GM12878 (cell line): Measurements from ENCODE around the gene CHRNA3. TPM values are rescaled to one million over a fixed set of nuclear protein-coding genes. Genes with fewer than 3 reads are reported as not detected.
A peak's percentile ranks its signal among the peaks of the same experiment; 100 is the strongest.

ENCODE experiments used
- ATAC-seq: fragments of 200-7000 bp; cut with Tn5 transposase; 3 replicates; pipeline ENCODE4 v1.9.1; 2020; ENCODE audit warnings: mild to moderate bottlenecking, moderate library complexity
- BruUV-seq: library from RNA; stranded (reverse); fragments of 400-500 nt; replicated peaks from 2 replicates; lab custom pipeline; 2021; lab: Mats Ljungman, UMichigan
- CTCF ChIA-PET: fragments of 300-600 bp; sonication (Branson Sonifier 250); formaldehyde crosslinking; extraction: SDS; loops from one replicate; lab custom pipeline; 2021; ENCODE audit warnings: inconsistent platforms; lab: Yijun Ruan, JAX
- POLR2A ChIA-PET: fragments of 350-600 bp; formaldehyde crosslinking; extraction: SDS; loops from one replicate; lab custom pipeline; 2021; ENCODE audit warnings: inconsistent platforms; lab: Charles Lee
- RAD21 ChIA-PET: fragments of 300-600 bp; sonication (Branson Sonifier 250); formaldehyde crosslinking; loops from one replicate; lab custom pipeline; 2023; ENCODE audit warnings: antibody characterized with exemption; ENCODE audit not compliant: unreplicated experiment; lab: Charles Lee
- SMC1A ChIA-PET: fragments of 300-600 bp; sonication (Branson Sonifier 250); formaldehyde crosslinking; loops from one replicate; lab custom pipeline; 2023; ENCODE audit not compliant: unreplicated experiment, uncharacterized antibody; lab: Charles Lee
- DNase-seq: peaks from one replicate; pipeline ENCODE4 v3.0.0-alpha.2; 2011; ENCODE audit warnings: low read depth, low spot score
- FAIRE-seq: peaks from 3 replicates; lab custom pipeline; 2011; peaks lifted over from hg19 to GRCh38; lab: Jason Lieb, UNC
- H2AFZ ChIP-seq: 2 replicates; pipeline ENCODE4 v1.6.0; 2011; ENCODE audit warnings: low read depth, low read length, control low read depth; ENCODE audit not compliant: control insufficient read depth
- H3K27ac ChIP-seq: 2 replicates; pipeline ENCODE4 v1.5.1; 2011; ENCODE audit warnings: control low read depth; ENCODE audit not compliant: control insufficient read depth, insufficient read depth
- H3K27me3 ChIP-seq, 2 experiments: replicated peaks in 1 of 2; 2 replicates each; pipeline versions ENCODE4 v1.6.0 to v1.6.1; 2011; ENCODE audit warnings: low read length in 1 of 2; ENCODE audit not compliant: control insufficient read depth in 2 of 2, insufficient read depth in 2 of 2
- H3K36me3 ChIP-seq, 2 experiments: 2 replicates each; pipeline ENCODE4 v1.5.1; 2011; ENCODE audit warnings: low read length in 1 of 2; ENCODE audit not compliant: control insufficient read depth in 2 of 2, insufficient read depth in 2 of 2
- H3K4me1 ChIP-seq: 2 replicates; pipeline ENCODE4 v1.6.1; 2011; ENCODE audit warnings: mild to moderate bottlenecking, low read length, moderate library complexity, mixed read lengths; ENCODE audit not compliant: control insufficient read depth, insufficient read depth
- H3K4me2 ChIP-seq: 2 replicates; pipeline ENCODE4 v1.6.0; 2011; ENCODE audit warnings: control low read depth; ENCODE audit not compliant: control insufficient read depth, insufficient read depth
- H3K4me3 ChIP-seq: fragments of 200-600 bp; sonication (generic); 2 replicates; pipeline ENCODE4 v1.5.1; 2016
- H3K79me2 ChIP-seq: 2 replicates; pipeline ENCODE4 v1.6.0; 2011; ENCODE audit warnings: low read length; ENCODE audit not compliant: control insufficient read depth, insufficient read depth
- H3K9ac ChIP-seq: 2 replicates; pipeline ENCODE4 v1.8.0; 2011; ENCODE audit warnings: low read length, control low read depth, mixed read lengths; ENCODE audit not compliant: control insufficient read depth, insufficient read depth
- H3K9me3 ChIP-seq: replicated peaks from 3 replicates; pipeline ENCODE4 v1.5.1; 2011; ENCODE audit warnings: mild to moderate bottlenecking, low read length; ENCODE audit not compliant: control insufficient read depth, insufficient read depth
- H4K20me1 ChIP-seq: 2 replicates; pipeline ENCODE4 v1.6.0; 2011; ENCODE audit not compliant: control insufficient read depth, insufficient read depth
- CBX3 ChIP-seq: fragments of 200-600 bp; sonication (generic); IDR thresholded peaks from 2 replicates; pipeline ENCODE4 v1.6.1; 2016; ENCODE audit warnings: low read depth, borderline replicate concordance
- DPF2 ChIP-seq: fragments of 450-650 bp; IDR thresholded peaks from 2 replicates; pipeline ENCODE4 v1.6.1; 2017; ENCODE audit warnings: mild to moderate bottlenecking
- NFXL1 ChIP-seq: fragments of 450-650 bp; IDR thresholded peaks from 2 replicates; pipeline ENCODE4 v1.6.1; 2017; ENCODE audit warnings: antibody characterized with exemption, mild to moderate bottlenecking, borderline replicate concordance
- RAD21 ChIP-seq: IDR thresholded peaks from 2 replicates; pipeline ENCODE4 v1.6.1; 2011; ENCODE audit warnings: mild to moderate bottlenecking, low read depth, low read length, moderate library complexity; ENCODE audit not compliant: insufficient read depth
- RB1 ChIP-seq: fragments of 450-650 bp; formaldehyde crosslinking; IDR thresholded peaks from 2 replicates; pipeline ENCODE4 v1.6.1; 2017; ENCODE audit warnings: mild to moderate bottlenecking, borderline replicate concordance
- SIX5 ChIP-seq: IDR thresholded peaks from 2 replicates; pipeline ENCODE4 v1.6.1; 2011; ENCODE audit warnings: mild to moderate bottlenecking, low read depth, low read length, moderate library complexity; ENCODE audit not compliant: severe bottlenecking
- SMC3 ChIP-seq: IDR thresholded peaks from 2 replicates; pipeline ENCODE4 v1.6.1; 2011; ENCODE audit warnings: low read length, improper control_type of control experiment, borderline replicate concordance
- WRNIP1 ChIP-seq: IDR thresholded peaks from 2 replicates; pipeline ENCODE4 v1.6.1; 2011; ENCODE audit warnings: low read depth, low read length, improper control_type of control experiment, borderline replicate concordance
- ZNF24 ChIP-seq: fragments of 450-650 bp; IDR thresholded peaks from 2 replicates; pipeline ENCODE4 v1.6.1; 2017; ENCODE audit warnings: antibody characterized with exemption, mild to moderate bottlenecking
- WGBS: methylation state at CpG from one replicate; pipeline ENCODE4 v1.1.6; 2016; ENCODE audit warnings: low lambda C conversion rate; ENCODE audit not compliant: insufficient replicate concordance, insufficient coverage; ENCODE audit errors: missing lambda C conversion rate; 5-methylcytosine and 5-hydroxymethylcytosine counted together
- in situ Hi-C: fragments of 300-500 bp; cut with MboI; formaldehyde crosslinking; loops from 9 replicates; pipeline ENCODE4 v1.14.3; 2018; ENCODE audit warnings: mixed read lengths
- intact Hi-C: fragments of 100-400 bp; cut with micrococcal nuclease; formaldehyde crosslinking; loops from one replicate; pipeline ENCODE4 v1.14.2; 2022; ENCODE audit not compliant: unreplicated experiment
- polyA plus RNA-seq, 11 experiments: library from polyadenylated mRNA; depleted of rRNA in 4 of 11; unstranded in 6 of 11; stranded (reverse) in 5 of 11; fragments of >200 nt; fragmentation: Nextera tagmentation in 4 of 11; fragmentation: Illumina TruSeq in 1 of 11; extraction: Ambion mirVana in 4 of 11; extraction: Trizol in 1 of 11; gene quantifications; 1 replicate in 1 of 11; 2 replicates in 10 of 11; pipeline versions ENCODE4 v1.2.1 to v1.2.3, GENCODE V29; 2011 to 2016; ENCODE audit warnings: inconsistent platforms in 2 of 11, missing spikeins in 2 of 11, low read depth in 1 of 11
- total RNA-seq, 4 experiments: library from RNA; depleted of rRNA in 3 of 4; stranded (reverse); fragments of >200 nt in 3 of 4; fragmentation: Illumina TruSeq in 1 of 4; extraction: Trizol in 1 of 4; gene quantifications; 2 replicates each; pipeline versions ENCODE4 v1.2.1 to v1.2.3, GENCODE V29; 2013 to 2021
- TF ChIP-seq, protein P1 (sequence below): IDR thresholded peaks from 2 replicates; pipeline ENCODE4 v1.6.1; 2012; ENCODE audit warnings: mild to moderate bottlenecking, low read depth, low read length
- TF ChIP-seq, protein P2 (sequence below): fragments of 450-650 bp; IDR thresholded peaks from 2 replicates; pipeline ENCODE4 v1.6.1; 2017; ENCODE audit warnings: mild to moderate bottlenecking, low read depth, inconsistent platforms; ENCODE audit not compliant: poor library complexity, severe bottlenecking
- TF ChIP-seq, protein P3 (sequence below): fragments of 450-650 bp; IDR thresholded peaks from 2 replicates; pipeline ENCODE4 v1.6.1; 2016; ENCODE audit warnings: mild to moderate bottlenecking, moderate library complexity, borderline replicate concordance
- TF ChIP-seq, protein P4 (sequence below): IDR thresholded peaks from 2 replicates; pipeline ENCODE4 v1.6.1; 2012; ENCODE audit warnings: low read depth, low read length, improper control_type of control experiment

Gene CHRNA3
- total and polyA plus RNA-seq, 10 of the 15 experiments (the other 5 are each of a cell fraction or from before 2014, with no cell fraction given) = 0.06 to 0.19 (median 0.09) TPM; not detected in 7

DNA sequence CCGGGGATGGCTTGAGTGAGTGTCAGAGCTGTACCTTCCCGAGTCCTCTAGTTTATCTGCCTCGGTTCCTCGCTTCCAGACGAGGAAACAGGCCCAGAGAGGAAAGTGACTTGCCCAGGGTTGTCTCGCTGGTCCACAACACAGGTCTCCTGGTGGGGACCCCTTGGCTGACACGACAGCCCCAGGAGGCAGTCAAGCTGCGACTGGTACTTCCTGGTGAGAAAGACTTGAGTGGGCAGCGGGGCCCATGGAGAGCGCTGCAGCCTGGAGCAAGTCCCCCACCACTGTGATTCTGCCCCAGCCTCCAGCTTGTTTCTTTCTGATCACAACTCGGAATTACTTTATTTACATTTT lies 56.1 kb downstream of the CHRNA3 start:
- H3K36me3 ChIP-seq = no peaks in the 10 kb centered on the region
- peaks cover 11% of the 10 kb centered on the region for H3K79me2 ChIP-seq
- ATAC-seq (no peak; the same call in 2 of the 3 replicates), DNase-seq (no peak), FAIRE-seq (no peak)
- H3K9ac ChIP-seq = peak overlapping the region; percentile 80; the same call in 1 of the 2 replicates
- POLR2A ChIA-PET = interaction anchor here (0.6 to 2.5 kb wide), 5 partner anchors 17 to 73 kb away, joined by 3 to 23 read pairs (median 4); partner anchors contain the start of gene PSMA4
- peak overlapping the region; percentile 91 for H2AFZ ChIP-seq
- H3K4me2 ChIP-seq = peak overlapping the region; percentile 88
- CTCF ChIA-PET = interaction anchor here (1.1 to 2.2 kb wide), 4 partner anchors 20 to 144 kb away, joined by 3 to 9 read pairs (median 3); partner anchors contain the start of gene PSMA4
- in situ Hi-C loops = no loop called here
- no peaks in the 10 kb centered on the region for H3K27me3 ChIP-seq
- WGBS = 12% methylated on average over 11 of the region's 11 CpGs
- RAD21 ChIA-PET = interaction anchor here (0.5 to 2.3 kb wide), 6 partner anchors 11 to 1403 kb away, joined by 3 to 18 read pairs (median 4); partner anchors contain the start of gene PSMA4
- H3K4me1 ChIP-seq = peaks cover 5% of the 10 kb centered on the region
- SMC1A ChIA-PET = interaction anchor here (0.5 to 5.6 kb wide), 5 partner anchors 10 to 115 kb away, joined by 3 to 47 read pairs (median 4); partner anchors contain the start of gene PSMA4
- intact Hi-C loops = loop anchor here (1.0 kb wide), 1 partner anchor 24 kb away; the partner anchor contains the start of gene PSMA4
- BruUV-seq = no TSS peak
- H3K4me3 ChIP-seq = peak overlapping the region; percentile 83
- H3K9me3 ChIP-seq = no peaks in the 10 kb centered on the region
- H4K20me1 ChIP-seq = no peaks in the 10 kb centered on the region
- peak overlapping the region; percentile 62 for H3K27ac ChIP-seq
- TF ChIP-seq CBX3 (no peak), SIX5 (no peak), RB1 (no peak), WRNIP1 (no peak), NFXL1 (no peak), ZNF24 (no peak), RAD21 (no peak), SMC3 (no peak), DPF2 (no peak)
- TF ChIP-seq, protein P1, sequence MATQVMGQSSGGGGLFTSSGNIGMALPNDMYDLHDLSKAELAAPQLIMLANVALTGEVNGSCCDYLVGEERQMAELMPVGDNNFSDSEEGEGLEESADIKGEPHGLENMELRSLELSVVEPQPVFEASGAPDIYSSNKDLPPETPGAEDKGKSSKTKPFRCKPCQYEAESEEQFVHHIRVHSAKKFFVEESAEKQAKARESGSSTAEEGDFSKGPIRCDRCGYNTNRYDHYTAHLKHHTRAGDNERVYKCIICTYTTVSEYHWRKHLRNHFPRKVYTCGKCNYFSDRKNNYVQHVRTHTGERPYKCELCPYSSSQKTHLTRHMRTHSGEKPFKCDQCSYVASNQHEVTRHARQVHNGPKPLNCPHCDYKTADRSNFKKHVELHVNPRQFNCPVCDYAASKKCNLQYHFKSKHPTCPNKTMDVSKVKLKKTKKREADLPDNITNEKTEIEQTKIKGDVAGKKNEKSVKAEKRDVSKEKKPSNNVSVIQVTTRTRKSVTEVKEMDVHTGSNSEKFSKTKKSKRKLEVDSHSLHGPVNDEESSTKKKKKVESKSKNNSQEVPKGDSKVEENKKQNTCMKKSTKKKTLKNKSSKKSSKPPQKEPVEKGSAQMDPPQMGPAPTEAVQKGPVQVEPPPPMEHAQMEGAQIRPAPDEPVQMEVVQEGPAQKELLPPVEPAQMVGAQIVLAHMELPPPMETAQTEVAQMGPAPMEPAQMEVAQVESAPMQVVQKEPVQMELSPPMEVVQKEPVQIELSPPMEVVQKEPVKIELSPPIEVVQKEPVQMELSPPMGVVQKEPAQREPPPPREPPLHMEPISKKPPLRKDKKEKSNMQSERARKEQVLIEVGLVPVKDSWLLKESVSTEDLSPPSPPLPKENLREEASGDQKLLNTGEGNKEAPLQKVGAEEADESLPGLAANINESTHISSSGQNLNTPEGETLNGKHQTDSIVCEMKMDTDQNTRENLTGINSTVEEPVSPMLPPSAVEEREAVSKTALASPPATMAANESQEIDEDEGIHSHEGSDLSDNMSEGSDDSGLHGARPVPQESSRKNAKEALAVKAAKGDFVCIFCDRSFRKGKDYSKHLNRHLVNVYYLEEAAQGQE = no peak
- TF ChIP-seq, protein P2, sequence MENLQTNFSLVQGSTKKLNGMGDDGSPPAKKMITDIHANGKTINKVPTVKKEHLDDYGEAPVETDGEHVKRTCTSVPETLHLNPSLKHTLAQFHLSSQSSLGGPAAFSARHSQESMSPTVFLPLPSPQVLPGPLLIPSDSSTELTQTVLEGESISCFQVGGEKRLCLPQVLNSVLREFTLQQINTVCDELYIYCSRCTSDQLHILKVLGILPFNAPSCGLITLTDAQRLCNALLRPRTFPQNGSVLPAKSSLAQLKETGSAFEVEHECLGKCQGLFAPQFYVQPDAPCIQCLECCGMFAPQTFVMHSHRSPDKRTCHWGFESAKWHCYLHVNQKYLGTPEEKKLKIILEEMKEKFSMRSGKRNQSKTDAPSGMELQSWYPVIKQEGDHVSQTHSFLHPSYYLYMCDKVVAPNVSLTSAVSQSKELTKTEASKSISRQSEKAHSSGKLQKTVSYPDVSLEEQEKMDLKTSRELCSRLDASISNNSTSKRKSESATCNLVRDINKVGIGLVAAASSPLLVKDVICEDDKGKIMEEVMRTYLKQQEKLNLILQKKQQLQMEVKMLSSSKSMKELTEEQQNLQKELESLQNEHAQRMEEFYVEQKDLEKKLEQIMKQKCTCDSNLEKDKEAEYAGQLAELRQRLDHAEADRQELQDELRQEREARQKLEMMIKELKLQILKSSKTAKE = no peak
- TF ChIP-seq, protein P3, sequence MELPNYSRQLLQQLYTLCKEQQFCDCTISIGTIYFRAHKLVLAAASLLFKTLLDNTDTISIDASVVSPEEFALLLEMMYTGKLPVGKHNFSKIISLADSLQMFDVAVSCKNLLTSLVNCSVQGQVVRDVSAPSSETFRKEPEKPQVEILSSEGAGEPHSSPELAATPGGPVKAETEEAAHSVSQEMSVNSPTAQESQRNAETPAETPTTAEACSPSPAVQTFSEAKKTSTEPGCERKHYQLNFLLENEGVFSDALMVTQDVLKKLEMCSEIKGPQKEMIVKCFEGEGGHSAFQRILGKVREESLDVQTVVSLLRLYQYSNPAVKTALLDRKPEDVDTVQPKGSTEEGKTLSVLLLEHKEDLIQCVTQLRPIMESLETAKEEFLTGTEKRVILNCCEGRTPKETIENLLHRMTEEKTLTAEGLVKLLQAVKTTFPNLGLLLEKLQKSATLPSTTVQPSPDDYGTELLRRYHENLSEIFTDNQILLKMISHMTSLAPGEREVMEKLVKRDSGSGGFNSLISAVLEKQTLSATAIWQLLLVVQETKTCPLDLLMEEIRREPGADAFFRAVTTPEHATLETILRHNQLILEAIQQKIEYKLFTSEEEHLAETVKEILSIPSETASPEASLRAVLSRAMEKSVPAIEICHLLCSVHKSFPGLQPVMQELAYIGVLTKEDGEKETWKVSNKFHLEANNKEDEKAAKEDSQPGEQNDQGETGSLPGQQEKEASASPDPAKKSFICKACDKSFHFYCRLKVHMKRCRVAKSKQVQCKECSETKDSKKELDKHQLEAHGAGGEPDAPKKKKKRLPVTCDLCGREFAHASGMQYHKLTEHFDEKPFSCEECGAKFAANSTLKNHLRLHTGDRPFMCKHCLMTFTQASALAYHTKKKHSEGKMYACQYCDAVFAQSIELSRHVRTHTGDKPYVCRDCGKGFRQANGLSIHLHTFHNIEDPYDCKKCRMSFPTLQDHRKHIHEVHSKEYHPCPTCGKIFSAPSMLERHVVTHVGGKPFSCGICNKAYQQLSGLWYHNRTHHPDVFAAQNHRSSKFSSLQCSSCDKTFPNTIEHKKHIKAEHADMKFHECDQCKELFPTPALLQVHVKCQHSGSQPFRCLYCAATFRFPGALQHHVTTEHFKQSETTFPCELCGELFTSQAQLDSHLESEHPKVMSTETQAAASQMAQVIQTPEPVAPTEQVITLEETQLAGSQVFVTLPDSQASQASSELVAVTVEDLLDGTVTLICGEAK = no peak
- TF ChIP-seq, protein P4, sequence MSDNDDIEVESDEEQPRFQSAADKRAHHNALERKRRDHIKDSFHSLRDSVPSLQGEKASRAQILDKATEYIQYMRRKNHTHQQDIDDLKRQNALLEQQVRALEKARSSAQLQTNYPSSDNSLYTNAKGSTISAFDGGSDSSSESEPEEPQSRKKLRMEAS = no peak
